PFSK-1 (cell line): Measurements from ENCODE around the gene GPR18.

Experiments used
- FOXP2 ChIP-seq: optimal IDR thresholded peaks from 2 replicates; pipeline ENCODE3; 2011; ENCODE audit warnings: borderline replicate concordance, control low read depth, inconsistent platforms; ENCODE audit not compliant: insufficient read depth; ENCODE audit errors: extremely low read length, extremely low read depth
- POLR2AphosphoS5 ChIP-seq: IDR thresholded peaks from 2 replicates; pipeline ENCODE4 v1.6.1; 2012; ENCODE audit warnings: low read depth, mild to moderate bottlenecking, control low read depth, low read length, moderate library complexity
- SIN3A ChIP-seq: IDR thresholded peaks from 2 replicates; pipeline ENCODE4 v1.6.1; 2012; ENCODE audit warnings: mild to moderate bottlenecking, low read length, moderate library complexity, borderline replicate concordance; ENCODE audit not compliant: insufficient read depth
- TAF1 ChIP-seq: IDR thresholded peaks from 2 replicates; pipeline ENCODE4 v1.6.1; 2012; ENCODE audit warnings: low read length, control low read depth, borderline replicate concordance; ENCODE audit not compliant: insufficient read depth
- TF ChIP-seq, protein P1 (sequence below), 2 experiments: IDR thresholded peaks; 2 replicates each; pipeline versions ENCODE4 v1.6.1 to v1.8.0; 2011 to 2012; ENCODE audit warnings: low read depth in 2 of 2, low read length in 2 of 2, control low read depth in 1 of 2, inconsistent platforms in 1 of 2, mild to moderate bottlenecking in 1 of 2, moderate library complexity in 1 of 2; ENCODE audit not compliant: insufficient read depth in 1 of 2

GPR18 gene

DNA sequence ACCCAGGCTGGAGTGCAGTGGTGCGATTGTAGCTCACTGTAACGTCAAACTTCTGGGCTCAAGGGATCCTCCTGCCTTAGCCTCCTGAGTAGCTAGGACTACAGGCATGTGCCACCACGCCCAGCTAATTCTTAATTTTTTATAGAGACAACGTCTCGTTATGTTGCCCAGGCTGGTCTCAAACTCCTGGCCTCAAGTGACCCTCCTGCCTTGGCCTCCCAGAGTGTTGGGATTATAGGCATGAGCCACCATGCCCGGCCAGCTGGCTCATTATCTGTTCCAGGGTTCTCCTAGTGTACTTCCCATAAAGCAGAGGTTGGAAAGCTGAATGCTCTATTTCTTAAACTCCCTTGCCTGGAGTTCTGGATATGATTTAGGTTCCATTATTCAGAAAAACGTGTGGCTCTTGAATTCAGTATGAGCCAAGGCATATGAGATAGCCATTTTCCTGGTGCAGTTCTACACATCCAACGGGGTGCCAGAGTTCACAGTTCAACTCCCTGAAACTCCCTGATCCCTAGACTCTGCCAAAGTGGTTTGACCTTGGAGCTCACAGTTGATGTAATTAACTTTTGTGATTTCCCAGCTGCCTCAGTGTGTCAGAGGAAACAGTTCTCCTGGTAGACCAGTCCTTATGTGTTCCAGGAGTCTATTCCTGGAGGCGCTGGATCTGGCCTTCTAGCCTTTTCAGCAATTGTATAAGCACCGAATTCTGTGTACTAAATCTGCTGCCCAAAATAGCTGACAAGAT is 27.4 kb upstream of the GPR18 start:
- TF ChIP-seq FOXP2 (no peak), SIN3A (no peak), TAF1 (no peak), POLR2AphosphoS5 (no peak)
- TF ChIP-seq, protein P1, sequence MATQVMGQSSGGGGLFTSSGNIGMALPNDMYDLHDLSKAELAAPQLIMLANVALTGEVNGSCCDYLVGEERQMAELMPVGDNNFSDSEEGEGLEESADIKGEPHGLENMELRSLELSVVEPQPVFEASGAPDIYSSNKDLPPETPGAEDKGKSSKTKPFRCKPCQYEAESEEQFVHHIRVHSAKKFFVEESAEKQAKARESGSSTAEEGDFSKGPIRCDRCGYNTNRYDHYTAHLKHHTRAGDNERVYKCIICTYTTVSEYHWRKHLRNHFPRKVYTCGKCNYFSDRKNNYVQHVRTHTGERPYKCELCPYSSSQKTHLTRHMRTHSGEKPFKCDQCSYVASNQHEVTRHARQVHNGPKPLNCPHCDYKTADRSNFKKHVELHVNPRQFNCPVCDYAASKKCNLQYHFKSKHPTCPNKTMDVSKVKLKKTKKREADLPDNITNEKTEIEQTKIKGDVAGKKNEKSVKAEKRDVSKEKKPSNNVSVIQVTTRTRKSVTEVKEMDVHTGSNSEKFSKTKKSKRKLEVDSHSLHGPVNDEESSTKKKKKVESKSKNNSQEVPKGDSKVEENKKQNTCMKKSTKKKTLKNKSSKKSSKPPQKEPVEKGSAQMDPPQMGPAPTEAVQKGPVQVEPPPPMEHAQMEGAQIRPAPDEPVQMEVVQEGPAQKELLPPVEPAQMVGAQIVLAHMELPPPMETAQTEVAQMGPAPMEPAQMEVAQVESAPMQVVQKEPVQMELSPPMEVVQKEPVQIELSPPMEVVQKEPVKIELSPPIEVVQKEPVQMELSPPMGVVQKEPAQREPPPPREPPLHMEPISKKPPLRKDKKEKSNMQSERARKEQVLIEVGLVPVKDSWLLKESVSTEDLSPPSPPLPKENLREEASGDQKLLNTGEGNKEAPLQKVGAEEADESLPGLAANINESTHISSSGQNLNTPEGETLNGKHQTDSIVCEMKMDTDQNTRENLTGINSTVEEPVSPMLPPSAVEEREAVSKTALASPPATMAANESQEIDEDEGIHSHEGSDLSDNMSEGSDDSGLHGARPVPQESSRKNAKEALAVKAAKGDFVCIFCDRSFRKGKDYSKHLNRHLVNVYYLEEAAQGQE (IDR thresholded peaks at IDR 0.05; ENCODE audit: insufficient read depth in 1 of 2, low read depth in 2 of 2, low read length in 2 of 2) = no peak

DNA sequence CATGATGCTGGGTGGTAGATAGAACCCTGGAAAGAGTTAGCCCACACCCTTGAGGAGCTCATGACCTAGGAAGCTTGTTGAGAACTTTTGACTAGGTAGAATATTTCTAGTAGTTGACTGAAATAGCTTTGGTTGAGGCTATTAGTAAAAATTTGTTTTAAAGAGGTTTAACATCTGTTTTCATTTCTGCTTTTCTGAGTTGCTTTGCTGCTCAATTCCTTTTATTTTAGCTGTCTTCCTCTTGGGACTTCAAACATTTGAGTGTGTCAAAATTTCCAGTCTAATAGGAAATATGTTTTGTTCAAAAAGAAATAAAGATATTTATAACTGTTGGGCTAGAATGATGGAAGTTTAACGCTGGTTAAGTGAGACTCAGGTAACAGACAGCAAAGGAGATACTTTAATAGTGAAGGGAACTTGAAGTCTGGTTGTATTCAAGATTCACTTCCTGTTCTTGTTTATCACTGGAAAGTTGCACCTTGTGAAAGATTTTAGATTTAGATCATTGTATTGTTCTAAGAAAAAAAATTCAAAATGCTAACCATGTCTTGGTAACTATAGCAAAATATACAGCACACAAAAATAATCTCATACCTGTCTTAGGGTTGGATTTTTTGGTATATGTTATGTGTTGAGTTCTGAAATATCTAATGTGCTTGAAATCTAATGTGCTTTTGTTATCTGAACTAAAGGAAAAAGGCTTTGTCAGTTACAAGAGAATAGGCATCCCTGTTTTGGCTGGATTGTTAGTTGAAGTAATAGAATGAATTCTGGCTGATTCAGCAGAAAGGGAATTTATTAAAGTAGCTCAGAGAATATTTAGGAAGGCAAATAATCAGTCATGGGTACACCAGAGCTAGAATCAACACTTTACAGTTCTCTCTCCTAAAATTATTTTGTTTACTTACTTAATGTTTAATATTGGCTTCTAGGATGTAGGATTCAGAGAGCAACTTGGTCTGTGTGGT is 24.4 kb upstream of the GPR18 start:
- TF ChIP-seq, protein P1 (IDR thresholded peaks at IDR 0.05; ENCODE audit: insufficient read depth in 1 of 2, low read depth in 2 of 2, low read length in 2 of 2) = no peak
- no peak for TF ChIP-seq POLR2AphosphoS5
- no peak for TF ChIP-seq SIN3A
- TF ChIP-seq FOXP2 = no peak

DNA sequence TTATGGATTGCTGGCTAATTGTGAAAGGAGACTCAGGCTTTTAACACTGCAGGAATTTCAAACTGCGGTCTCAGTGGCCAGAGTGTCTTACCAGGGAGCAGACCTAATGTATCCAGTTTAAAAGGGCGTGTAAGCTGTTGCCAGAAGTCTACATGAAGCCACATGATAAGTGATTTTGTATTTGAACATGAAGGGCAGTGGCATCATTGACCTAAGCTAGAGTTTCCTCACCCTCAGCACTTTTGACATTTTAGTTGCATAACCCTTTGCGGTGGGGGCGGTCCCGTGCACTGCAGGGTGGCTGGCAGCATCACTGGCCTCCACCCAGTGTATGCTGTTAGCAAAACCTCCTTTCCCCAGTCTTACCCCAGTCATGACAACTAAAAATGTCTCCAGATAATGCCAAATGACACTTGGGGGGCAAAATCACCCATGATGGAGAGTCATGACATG is 23.7 kb upstream of the GPR18 start:
- no peak for TF ChIP-seq POLR2AphosphoS5
- TF ChIP-seq, protein P1 (IDR thresholded peaks at IDR 0.05; ENCODE audit: insufficient read depth in 1 of 2, low read depth in 2 of 2, low read length in 2 of 2) = no peak

DNA sequence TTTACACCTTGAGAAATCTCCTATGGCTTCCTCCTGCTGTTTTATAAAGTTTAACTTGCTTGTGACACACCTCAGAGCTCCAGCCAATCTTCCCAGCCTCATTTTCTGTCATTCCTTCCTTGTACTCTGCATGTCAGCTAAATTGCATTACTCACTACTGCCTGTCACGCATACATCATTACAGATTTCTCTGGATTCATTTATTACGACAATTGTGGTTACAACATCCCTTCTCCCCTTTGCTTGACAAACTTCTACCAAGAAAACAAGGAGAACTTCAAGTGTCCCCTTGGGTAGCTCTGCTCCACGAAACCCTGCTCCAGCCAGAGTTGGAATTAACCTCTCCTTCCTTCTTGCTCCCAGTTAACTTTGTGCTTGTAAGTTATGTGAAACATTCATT is 22.0 kb upstream of the GPR18 start:
- no peak for TF ChIP-seq POLR2AphosphoS5
- TF ChIP-seq, protein P1 (IDR thresholded peaks at IDR 0.05; ENCODE audit: insufficient read depth in 1 of 2, low read depth in 2 of 2, low read length in 2 of 2) = no peak
- TF ChIP-seq SIN3A = no peak
- no peak for TF ChIP-seq TAF1
- no peak for TF ChIP-seq FOXP2
